PC-3 (cell line): ENCODE results near the gene TRAF1. TPM values are rescaled to one million over a fixed set of nuclear protein-coding genes. Genes with fewer than 3 reads are reported as not detected.

Experiments
- ATAC-seq: fragments of 200-7000 bp; cut with Tn5 transposase; 2 replicates; pipeline ENCODE4 v1.9.1; 2020; ENCODE audit warnings: mild to moderate bottlenecking, moderate library complexity
- BruUV-seq: library from RNA; stranded (reverse); fragments of 400-500 nt; replicated peaks from 2 replicates; lab custom pipeline; 2021; lab: Mats Ljungman, UMichigan
- CTCF ChIA-PET: fragments of 300-600 bp; sonication (Branson Sonifier 250); formaldehyde crosslinking; loops from one replicate; lab custom pipeline; 2022; ENCODE audit warnings: antibody characterized with exemption; lab: Charles Lee
- POLR2A ChIA-PET: fragments of 300-600 bp; sonication (Branson Sonifier 250); formaldehyde crosslinking; loops from one replicate; lab custom pipeline; 2022; ENCODE audit warnings: antibody characterized with exemption; ENCODE audit not compliant: unreplicated experiment; lab: Charles Lee
- DNase-seq: peaks from one replicate; pipeline ENCODE4 v3.0.0-alpha.2; 2015
- H2AFZ ChIP-seq: fragments of 300-600 bp; sonication (generic); 2 replicates; pipeline ENCODE4 v1.6.0; 2016; ENCODE audit warnings: antibody characterized with exemption, low read length
- H3F3A ChIP-seq: fragments of 300-600 bp; sonication (generic); one replicate; pipeline ENCODE4 v1.6.0; 2017; ENCODE audit warnings: antibody characterized with exemption, low read length, control low read depth, mild to moderate bottlenecking; ENCODE audit not compliant: unreplicated experiment
- H3K27ac ChIP-seq: fragments of 300-600 bp; sonication (generic); 2 replicates; pipeline ENCODE4 v1.5.1; 2016; ENCODE audit warnings: mild to moderate bottlenecking, low read length
- H3K27me3 ChIP-seq: fragments of 300-600 bp; sonication (generic); 2 replicates; pipeline ENCODE4 v1.6.1; 2016; ENCODE audit warnings: low read length, mixed read lengths
- H3K36me3 ChIP-seq: fragments of 300-600 bp; sonication (generic); 2 replicates; pipeline ENCODE4 v1.6.1; 2016; ENCODE audit warnings: low read depth, mixed run types, low read length, mixed read lengths
- H3K4me1 ChIP-seq: fragments of 300-600 bp; sonication (generic); 2 replicates; pipeline ENCODE4 v1.5.1; 2016; ENCODE audit warnings: low read length; ENCODE audit not compliant: insufficient read depth
- H3K4me2 ChIP-seq: fragments of 300-600 bp; sonication (generic); 2 replicates; pipeline ENCODE4 v1.6.0; 2016; ENCODE audit warnings: low read length
- H3K4me3 ChIP-seq: fragments of 300-600 bp; sonication (generic); 2 replicates; pipeline ENCODE4 v1.5.1; 2016; ENCODE audit warnings: mild to moderate bottlenecking, low read length, mixed read lengths
- H3K79me2 ChIP-seq: fragments of 300-600 bp; sonication (generic); 2 replicates; pipeline ENCODE4 v1.6.1; 2017; ENCODE audit warnings: low read length, mixed read lengths
- H3K9ac ChIP-seq: fragments of 300-600 bp; sonication (generic); 2 replicates; pipeline ENCODE4 v1.6.0; 2016; ENCODE audit warnings: mild to moderate bottlenecking, low read length
- H3K9me2 ChIP-seq: fragments of 300-600 bp; sonication (generic); replicated peaks from 2 replicates; pipeline ENCODE4 v1.6.1; 2016; ENCODE audit warnings: mixed run types, low read length, mixed read lengths
- H3K9me3 ChIP-seq: fragments of 300-600 bp; sonication (generic); 2 replicates; pipeline ENCODE4 v1.6.1; 2016; ENCODE audit warnings: low read length, mixed read lengths
- H4K20me1 ChIP-seq: fragments of 300-600 bp; sonication (generic); 2 replicates; pipeline ENCODE4 v1.6.1; 2016; ENCODE audit warnings: low read length, mixed read lengths
- CTCF ChIP-seq: fragments of 300-600 bp; sonication (generic); conservative IDR thresholded peaks from 2 replicates; pipeline ENCODE4 v1.5.1; 2017; ENCODE audit warnings: antibody characterized with exemption, low read depth, mild to moderate bottlenecking, low read length
- EZH2 ChIP-seq: fragments of 300-600 bp; sonication (generic); IDR thresholded peaks from one replicate; pipeline ENCODE4 v1.6.1; 2017; ENCODE audit warnings: antibody characterized with exemption, mild to moderate bottlenecking, low read length; ENCODE audit not compliant: unreplicated experiment
- EZH2phosphoT487 ChIP-seq: fragments of 300-600 bp; sonication (generic); IDR thresholded peaks from 2 replicates; pipeline ENCODE4 v1.6.1; 2018; ENCODE audit warnings: mild to moderate bottlenecking, antibody characterized with exemption, low read length, borderline replicate concordance
- intact Hi-C: fragments of 100-400 bp; cut with micrococcal nuclease; formaldehyde crosslinking; loops from 2 replicates; pipeline ENCODE4 v1.9.0; 2023
- total RNA-seq: library from RNA; depleted of rRNA; stranded (reverse); fragments of >200 nt; gene quantifications from 2 replicates; pipeline ENCODE4 v1.2.3, GENCODE V29; 2014

Gene TRAF1
- total RNA-seq, 1 experiment from 2014 or later: 0.15 TPM

- Histone ChIP-seq H3K4me3 (no peak overlapping the region), H3F3A (no peaks in the 10 kb centered on the region), H3K9me3 (no peaks in the 10 kb centered on the region), H3K36me3 (no peaks in the 10 kb centered on the region), H3K4me1 (no peaks in the 10 kb centered on the region), H3K27ac (no peak overlapping the region), H4K20me1 (no peaks in the 10 kb centered on the region), H3K4me2 (no peak overlapping the region), H3K9me2 (no peaks in the 10 kb centered on the region), H3K27me3 (no peaks in the 10 kb centered on the region), H2AFZ (no peak overlapping the region), H3K79me2 (no peaks in the 10 kb centered on the region), H3K9ac (no peak overlapping the region)
- intact Hi-C loops: no loop called here
- ATAC-seq: no peak
- DNase-seq: no peak
- ChIA-PET CTCF (interaction anchor here (0.6 kb wide), 1 partner anchor 699 kb away, joined by 3 read pairs; no protein-coding TSS in a partner anchor), POLR2A (no interaction called here)
- no peak for TF ChIP-seq EZH2
- no peak for TF ChIP-seq EZH2phosphoT487
- no peak for TF ChIP-seq CTCF
- BruUV-seq: no TSS peak
Measured at GRCh38 chr9:120921661-120922181, 4.9 kb downstream of the TRAF1 start.

GRCh38 chr9:120920806-120921178 is 5.8 kb downstream of the TRAF1 start:
- Histone ChIP-seq H3K4me1 (no peaks in the 10 kb centered on the region), H4K20me1 (no peaks in the 10 kb centered on the region), H3K27ac (no peak overlapping the region), H3K27me3 (no peaks in the 10 kb centered on the region), H3K9ac (no peak overlapping the region), H3K9me3 (no peaks in the 10 kb centered on the region), H3K4me3 (no peak overlapping the region), H3F3A (no peaks in the 10 kb centered on the region), H3K79me2 (no peaks in the 10 kb centered on the region), H3K9me2 (no peaks in the 10 kb centered on the region), H2AFZ (no peak overlapping the region), H3K36me3 (no peaks in the 10 kb centered on the region), H3K4me2 (no peak overlapping the region)
- ChIA-PET POLR2A (no interaction called here), CTCF (no interaction called here)
- DNase-seq: no peak
- BruUV-seq: no TSS peak
- intact Hi-C loops: no loop called here
- TF ChIP-seq EZH2 (no peak), EZH2phosphoT487 (no peak), CTCF (no peak)
- no peak for ATAC-seq

- CTCF ChIA-PET: no interaction called here
- POLR2A ChIA-PET: no interaction called here
- intact Hi-C loops: no loop called here
- Histone ChIP-seq H4K20me1 (no peaks in the 10 kb centered on the region), H3K79me2 (no peaks in the 10 kb centered on the region), H3K27me3 (no peaks in the 10 kb centered on the region), H3K4me2 (no peak overlapping the region), H3K4me3 (no peak overlapping the region), H3K9ac (no peak overlapping the region), H3K9me2 (no peaks in the 10 kb centered on the region), H3K27ac (no peak overlapping the region), H3F3A (no peaks in the 10 kb centered on the region), H2AFZ (no peak overlapping the region), H3K4me1 (peaks cover 4% of the 10 kb centered on the region; the same call in 1 of the 2 replicates), H3K36me3 (no peaks in the 10 kb centered on the region), H3K9me3 (no peaks in the 10 kb centered on the region)
- TF ChIP-seq EZH2phosphoT487: no peak
- ATAC-seq (no peak), DNase-seq (no peak)
- BruUV-seq: no TSS peak
Measured at GRCh38 chr9:120919843-120920805, 6.5 kb downstream of the TRAF1 start.
